Keratinocyte (primary cell): ENCODE results near the gene B4GALT3. TPM values are rescaled to one million over a fixed set of nuclear protein-coding genes. Genes with fewer than 3 reads are reported as not detected.
A peak's percentile ranks its signal among the peaks of the same experiment; 100 is the strongest.

ENCODE experiments used
- DNase-seq: peaks from one replicate; pipeline ENCODE4 v3.0.0-alpha.2; 2011; ENCODE audit warnings: low read depth, missing footprints, low spot score
- FAIRE-seq: peaks from 2 replicates; lab custom pipeline; 2011; peaks lifted over from hg19 to GRCh38; lab: Jason Lieb, UNC
- H2AFZ ChIP-seq: 2 replicates; pipeline ENCODE4 v1.6.0; 2012; ENCODE audit warnings: low read length, control low read depth, inconsistent platforms; ENCODE audit not compliant: control insufficient read depth
- H3K27ac ChIP-seq: 2 replicates; pipeline ENCODE4 v1.5.1; 2011; ENCODE audit warnings: low read length; ENCODE audit not compliant: control insufficient read depth, insufficient read depth
- H3K27me3 ChIP-seq: 3 replicates; pipeline ENCODE4 v1.6.0; 2011; ENCODE audit warnings: low read length; ENCODE audit not compliant: control insufficient read depth, insufficient read depth; ENCODE audit errors: extremely low read depth
- H3K36me3 ChIP-seq, 2 experiments: 2 replicates in 1 of 2; 3 replicates in 1 of 2; pipeline ENCODE4 v1.5.1; 2011; ENCODE audit warnings: low read length in 2 of 2, mild to moderate bottlenecking in 1 of 2; ENCODE audit not compliant: control insufficient read depth in 2 of 2, insufficient read depth in 2 of 2; ENCODE audit errors: extremely low read depth in 1 of 2
- H3K4me1 ChIP-seq: 3 replicates; pipeline ENCODE4 v1.5.1; 2011; ENCODE audit warnings: low read length; ENCODE audit not compliant: control insufficient read depth, insufficient read depth; ENCODE audit errors: extremely low read depth
- H3K4me2 ChIP-seq: 3 replicates; pipeline ENCODE4 v1.6.0; 2011; ENCODE audit warnings: low read depth, low read length; ENCODE audit not compliant: control insufficient read depth, insufficient read depth; ENCODE audit errors: extremely low read depth
- H3K4me3 ChIP-seq, 3 experiments: fragments of 200-600 bp in 1 of 3; sonication (generic) in 1 of 3; 2 replicates in 2 of 3; 3 replicates in 1 of 3; pipeline ENCODE4 v1.5.1; 2011 to 2016; ENCODE audit warnings: low read length in 3 of 3, mild to moderate bottlenecking in 3 of 3, control low read depth in 2 of 3, inconsistent platforms in 1 of 3, low read depth in 1 of 3, mixed read lengths in 1 of 3, mixed run types in 1 of 3, moderate library complexity in 1 of 3; ENCODE audit not compliant: control insufficient read depth in 2 of 3, insufficient read depth in 2 of 3; ENCODE audit errors: extremely low read depth in 1 of 3
- H3K79me2 ChIP-seq: 2 replicates; pipeline ENCODE4 v1.6.0; 2012; ENCODE audit warnings: low read length; ENCODE audit not compliant: control insufficient read depth, insufficient read depth
- H3K9ac ChIP-seq: 3 replicates; pipeline ENCODE4 v1.6.0; 2011; ENCODE audit warnings: low read length; ENCODE audit not compliant: control insufficient read depth, insufficient read depth; ENCODE audit errors: extremely low read depth
- H3K9me1 ChIP-seq: 3 replicates; pipeline ENCODE4 v1.6.0; 2011; ENCODE audit warnings: low read length; ENCODE audit not compliant: control insufficient read depth, insufficient read depth; ENCODE audit errors: extremely low read depth
- H3K9me3 ChIP-seq: 2 replicates; pipeline ENCODE4 v1.5.1; 2012; ENCODE audit warnings: low read depth, low read length; ENCODE audit not compliant: control insufficient read depth
- H4K20me1 ChIP-seq: 3 replicates; pipeline ENCODE4 v1.6.0; 2011; ENCODE audit warnings: low read length; ENCODE audit not compliant: control insufficient read depth, insufficient read depth; ENCODE audit errors: extremely low read depth
- EZH2 ChIP-seq: IDR thresholded peaks from one replicate; pipeline ENCODE4 v1.6.1; 2012; ENCODE audit warnings: inconsistent platforms, mild to moderate bottlenecking, low read length, moderate library complexity
- dilution Hi-C: fragments of 300-500 bp; cut with MboI; formaldehyde crosslinking; loops from one replicate; pipeline ENCODE4 v1.7.0; 2020; ENCODE audit warnings: low sequenced_read_pairs; ENCODE audit not compliant: extremely low pct_ligation_motif_present
- polyA plus RNA-seq, 5 experiments: library from polyadenylated mRNA; depleted of rRNA in 3 of 5; stranded (reverse) in 3 of 5; stranded (forward) in 1 of 5; unstranded in 1 of 5; fragments of >200 nt; gene quantifications; 1 replicate in 1 of 5; 2 replicates in 3 of 5; 3 replicates in 1 of 5; pipeline versions ENCODE4 v1.2.1 to v1.2.3, GENCODE V29; 2011 to 2012; ENCODE audit warnings: missing spikeins in 2 of 5, low read depth in 1 of 5, low replicate concordance in 1 of 5
- TF ChIP-seq, protein P1 (sequence below), 3 experiments: IDR thresholded peaks in 1 of 3; conservative IDR thresholded peaks in 1 of 3; optimal IDR thresholded peaks in 1 of 3; 2 replicates in 2 of 3; 3 replicates in 1 of 3; pipeline versions ENCODE3 to v1.5.1; 2011; ENCODE audit warnings: low read length in 3 of 3, mild to moderate bottlenecking in 3 of 3, moderate library complexity in 2 of 3, control low read depth in 1 of 3, inconsistent platforms in 1 of 3; ENCODE audit not compliant: insufficient read depth in 2 of 3; ENCODE audit errors: extremely low read depth in 1 of 3

Gene B4GALT3
- polyA plus RNA-seq, 1 donor (not counting 4 experiments of a cell fraction or from before 2014, with no cell fraction given): 19.1 TPM

GRCh38 chr1:161171191-161171590, 6.1 kb downstream of the B4GALT3 start:
- Histone ChIP-seq H3K9me3 (no peaks in the 10 kb centered on the region), H2AFZ (no peak overlapping the region), H3K4me1 (peaks cover 8% of the 10 kb centered on the region), H3K9me1 (no peaks in the 10 kb centered on the region), H3K4me2 (no peak overlapping the region), H3K27me3 (no peaks in the 10 kb centered on the region), H3K36me3 (peaks cover 25 to 39% of the 10 kb centered on the region in 2 experiments), H3K9ac (no peak overlapping the region), H3K4me3 (no peak overlapping the region), H4K20me1 (no peaks in the 10 kb centered on the region), H3K79me2 (peaks cover 6% of the 10 kb centered on the region), H3K27ac (no peak overlapping the region)
- dilution Hi-C loops: no loop called here
- TF ChIP-seq, protein P1, sequence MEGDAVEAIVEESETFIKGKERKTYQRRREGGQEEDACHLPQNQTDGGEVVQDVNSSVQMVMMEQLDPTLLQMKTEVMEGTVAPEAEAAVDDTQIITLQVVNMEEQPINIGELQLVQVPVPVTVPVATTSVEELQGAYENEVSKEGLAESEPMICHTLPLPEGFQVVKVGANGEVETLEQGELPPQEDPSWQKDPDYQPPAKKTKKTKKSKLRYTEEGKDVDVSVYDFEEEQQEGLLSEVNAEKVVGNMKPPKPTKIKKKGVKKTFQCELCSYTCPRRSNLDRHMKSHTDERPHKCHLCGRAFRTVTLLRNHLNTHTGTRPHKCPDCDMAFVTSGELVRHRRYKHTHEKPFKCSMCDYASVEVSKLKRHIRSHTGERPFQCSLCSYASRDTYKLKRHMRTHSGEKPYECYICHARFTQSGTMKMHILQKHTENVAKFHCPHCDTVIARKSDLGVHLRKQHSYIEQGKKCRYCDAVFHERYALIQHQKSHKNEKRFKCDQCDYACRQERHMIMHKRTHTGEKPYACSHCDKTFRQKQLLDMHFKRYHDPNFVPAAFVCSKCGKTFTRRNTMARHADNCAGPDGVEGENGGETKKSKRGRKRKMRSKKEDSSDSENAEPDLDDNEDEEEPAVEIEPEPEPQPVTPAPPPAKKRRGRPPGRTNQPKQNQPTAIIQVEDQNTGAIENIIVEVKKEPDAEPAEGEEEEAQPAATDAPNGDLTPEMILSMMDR (optimal IDR thresholded peaks at IDR 0.05 in 1 of 3, IDR thresholded peaks at IDR 0.05 in 1 of 3, conservative IDR thresholded peaks at IDR 0.05 in 1 of 3; ENCODE audit: extremely low read depth in 1 of 3, insufficient read depth in 2 of 3, low read length in 3 of 3): peak in 2 of 3 experiments; percentile 17 to 18
- TF ChIP-seq EZH2: no peak
- no peak for DNase-seq
- no peak for FAIRE-seq

- Histone ChIP-seq H3K9me3 (no peaks in the 10 kb centered on the region), H2AFZ (no peak overlapping the region), H3K27ac (no peak overlapping the region), H3K4me3 (no peak overlapping the region), H3K27me3 (no peaks in the 10 kb centered on the region), H3K79me2 (peaks cover 1% of the 10 kb centered on the region), H3K4me2 (no peak overlapping the region), H3K36me3 (peaks cover 23 to 36% of the 10 kb centered on the region in 2 experiments), H4K20me1 (no peaks in the 10 kb centered on the region), H3K9ac (no peak overlapping the region), H3K9me1 (no peaks in the 10 kb centered on the region), H3K4me1 (peaks cover 16% of the 10 kb centered on the region)
- dilution Hi-C loops: no loop called here
- FAIRE-seq: no peak
- TF ChIP-seq, protein P1 (optimal IDR thresholded peaks at IDR 0.05 in 1 of 3, IDR thresholded peaks at IDR 0.05 in 1 of 3, conservative IDR thresholded peaks at IDR 0.05 in 1 of 3; ENCODE audit: extremely low read depth in 1 of 3, insufficient read depth in 2 of 3, low read length in 3 of 3): no peak
- no peak for TF ChIP-seq EZH2
- DNase-seq: no peak
These were observed 8.4 kb downstream of the B4GALT3 start for GRCh38 chr1:161168906-161169305.
